ENCODE measurements around the gene CACNA1F.

CACNA1F gene

DNA sequence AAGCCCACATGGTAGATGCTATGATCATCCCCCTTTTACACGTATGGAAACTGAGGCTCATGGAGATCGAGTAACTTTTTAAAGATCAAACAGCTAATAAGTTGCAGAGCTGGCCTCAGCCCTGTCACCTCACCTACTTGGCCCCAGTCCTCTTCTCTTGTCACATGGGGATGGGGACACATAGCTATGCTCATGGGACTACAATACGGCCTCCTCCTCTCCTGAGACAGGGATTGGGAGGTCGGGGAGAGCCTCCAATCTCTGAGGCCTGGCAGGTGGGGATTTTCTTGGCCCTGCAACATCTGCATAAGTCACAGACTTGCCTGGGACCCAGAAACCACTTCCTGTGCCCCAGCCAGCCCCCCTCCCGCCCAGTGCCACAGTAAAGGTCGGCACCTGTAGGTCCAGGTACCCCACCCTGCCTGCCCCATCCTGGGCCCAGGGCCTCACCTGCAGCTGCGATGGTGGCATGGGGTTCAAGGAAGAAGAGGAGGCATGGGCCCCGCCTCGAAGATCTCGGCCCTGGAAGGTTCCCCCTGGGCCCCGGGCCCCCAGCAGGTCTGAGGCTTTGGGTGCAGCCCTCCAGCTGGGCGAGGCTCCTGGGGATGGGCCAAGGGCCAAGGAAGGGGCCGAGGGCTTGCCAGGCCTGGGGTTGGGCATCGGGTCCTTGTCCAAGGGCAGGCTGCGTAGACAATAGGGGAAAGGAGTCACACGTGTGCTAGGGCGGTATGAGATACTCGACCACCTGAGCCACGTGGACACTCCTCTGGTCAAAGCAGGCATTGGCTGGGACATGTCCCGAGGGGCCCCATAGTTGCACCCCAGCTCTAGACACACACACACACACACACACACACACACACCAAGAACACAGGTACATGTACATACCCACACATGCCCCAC is 25.0 kb upstream of the CACNA1F start:
- in situ Hi-C loops (cut with MboI; ENCODE audit: low sequenced_read_pairs), result no loop called here

- in situ Hi-C loops (cut with MboI; ENCODE audit: low sequenced_read_pairs), result no loop called here
Measured at GRCh38 chrX:49257074-49257790, 24.1 kb upstream of the CACNA1F start.

GRCh38 chrX:49256268-49256995 is 23.3 kb upstream of the CACNA1F start:
- in situ Hi-C loops (cut with MboI; ENCODE audit: low sequenced_read_pairs), result no loop called here

- in situ Hi-C loops (cut with MboI; ENCODE audit: low sequenced_read_pairs), result no loop called here
Measured at GRCh38 chrX:49254639-49255038, 21.5 kb upstream of the CACNA1F start.

- in situ Hi-C loops (cut with MboI; ENCODE audit: low sequenced_read_pairs), result no loop called here
Measured at GRCh38 chrX:49251325-49251724, 18.2 kb upstream of the CACNA1F start.

- in situ Hi-C loops (cut with MboI; ENCODE audit: low sequenced_read_pairs), result no loop called here
Measured at GRCh38 chrX:49250578-49250977, 17.4 kb upstream of the CACNA1F start.

DNA sequence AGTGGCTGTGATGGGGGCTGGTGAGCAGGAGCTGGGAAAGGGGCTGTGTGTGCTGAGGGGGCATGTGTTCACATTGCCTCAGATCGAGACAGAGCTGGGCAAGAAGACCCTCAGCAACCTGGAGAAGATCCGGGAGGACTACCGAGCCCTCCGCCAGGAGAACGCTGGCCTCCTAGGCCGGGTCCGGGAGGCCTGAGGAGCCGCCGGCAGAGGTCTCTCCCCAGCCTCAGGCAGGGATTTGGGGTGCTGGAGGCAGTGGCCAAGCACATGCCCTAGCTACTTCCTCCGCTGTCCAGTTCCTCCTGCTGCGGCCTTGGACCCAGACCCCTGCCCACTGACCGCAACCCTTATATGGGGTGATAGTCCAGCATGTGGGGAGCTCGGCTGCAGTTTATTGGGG is 16.9 kb upstream of the CACNA1F start:
- in situ Hi-C loops (cut with MboI; ENCODE audit: low sequenced_read_pairs), result no loop called here

GRCh38 chrX:49249616-49250015 is 16.5 kb upstream of the CACNA1F start:
- in situ Hi-C loops (cut with MboI; ENCODE audit: low sequenced_read_pairs), result no loop called here

- in situ Hi-C loops (cut with MboI; ENCODE audit: low sequenced_read_pairs), result no loop called here
Measured at GRCh38 chrX:49249071-49249470, 15.9 kb upstream of the CACNA1F start.

DNA sequence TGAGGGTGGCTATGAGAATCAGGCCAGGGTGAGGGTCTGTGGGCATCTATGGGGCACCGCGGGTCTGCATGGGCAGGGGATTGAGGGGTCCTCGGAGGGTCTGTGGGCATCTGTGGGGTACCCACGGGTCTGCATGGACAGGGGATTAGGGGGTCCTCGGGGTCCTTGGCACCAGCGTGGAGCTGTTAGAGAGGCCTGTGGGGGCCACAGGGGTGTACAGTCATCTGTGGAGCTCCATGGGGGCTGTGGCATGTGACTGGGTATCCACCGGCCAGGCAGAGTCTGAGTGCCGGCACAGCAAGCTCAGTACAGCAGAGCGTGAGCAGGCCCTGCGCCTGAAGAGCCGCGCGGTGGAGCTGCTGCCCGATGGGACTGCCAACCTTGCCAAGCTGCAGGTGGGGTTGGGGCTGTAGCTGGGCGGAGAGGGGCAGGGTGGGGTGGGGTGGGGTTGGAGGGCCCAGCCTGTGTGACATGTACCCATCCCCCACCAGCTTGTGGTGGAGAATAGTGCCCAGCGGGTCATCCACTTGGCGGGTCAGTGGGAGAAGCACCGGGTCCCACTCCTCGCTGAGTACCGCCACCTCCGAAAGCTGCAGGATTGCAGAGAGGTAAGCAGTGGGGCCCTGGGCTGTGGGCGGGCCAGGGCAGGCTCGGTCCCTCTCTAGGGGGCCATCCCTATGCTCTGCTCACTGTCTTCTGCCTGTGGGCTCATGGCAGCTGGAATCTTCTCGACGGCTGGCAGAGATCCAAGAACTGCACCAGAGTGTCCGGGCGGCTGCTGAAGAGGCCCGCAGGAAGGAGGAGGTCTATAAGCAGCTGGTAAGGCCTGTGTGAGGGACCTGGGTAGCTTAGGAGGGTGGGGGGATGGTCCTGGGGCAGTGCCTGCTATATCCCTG is 15.0 kb upstream of the CACNA1F start:
- in situ Hi-C loops (cut with MboI; ENCODE audit: low sequenced_read_pairs), result no loop called here

- in situ Hi-C loops (cut with MboI; ENCODE audit: low sequenced_read_pairs), result no loop called here
Measured at GRCh38 chrX:49247346-49247745, 14.2 kb upstream of the CACNA1F start.

GRCh38 chrX:49246541-49246940 is 13.4 kb upstream of the CACNA1F start:
- in situ Hi-C loops (cut with MboI; ENCODE audit: low sequenced_read_pairs), result no loop called here

GRCh38 chrX:49244207-49244606 is 11.1 kb upstream of the CACNA1F start:
- in situ Hi-C loops (cut with MboI; ENCODE audit: low sequenced_read_pairs), result no loop called here

GRCh38 chrX:49243166-49243565 is 10.0 kb upstream of the CACNA1F start:
- in situ Hi-C loops (cut with MboI; ENCODE audit: low sequenced_read_pairs), result no loop called here

- in situ Hi-C loops (cut with MboI; ENCODE audit: low sequenced_read_pairs), result no loop called here
Measured at GRCh38 chrX:49242545-49243066, 9.5 kb upstream of the CACNA1F start.

DNA sequence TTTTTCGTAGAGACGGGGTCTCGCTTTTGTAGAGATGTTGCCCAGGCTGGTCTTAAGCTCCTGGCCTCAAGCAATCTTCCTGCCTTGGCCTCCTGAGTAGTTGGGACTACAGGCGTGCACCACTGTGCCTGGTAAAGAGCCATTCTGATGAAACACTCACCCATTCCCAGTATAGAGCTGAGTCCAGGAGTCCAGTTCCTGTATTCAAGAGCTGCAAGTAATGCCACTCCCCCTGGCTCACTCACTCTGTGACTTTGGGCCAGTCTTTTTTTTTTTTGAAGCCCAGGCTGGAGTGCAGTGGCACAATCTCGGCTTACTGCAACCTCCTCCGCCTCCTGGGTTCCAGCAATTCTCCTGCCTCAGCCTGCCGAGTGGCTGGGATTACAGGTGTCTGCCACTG is 5.6 kb upstream of the CACNA1F start:
- in situ Hi-C loops (cut with MboI; ENCODE audit: low sequenced_read_pairs), result no loop called here

DNA sequence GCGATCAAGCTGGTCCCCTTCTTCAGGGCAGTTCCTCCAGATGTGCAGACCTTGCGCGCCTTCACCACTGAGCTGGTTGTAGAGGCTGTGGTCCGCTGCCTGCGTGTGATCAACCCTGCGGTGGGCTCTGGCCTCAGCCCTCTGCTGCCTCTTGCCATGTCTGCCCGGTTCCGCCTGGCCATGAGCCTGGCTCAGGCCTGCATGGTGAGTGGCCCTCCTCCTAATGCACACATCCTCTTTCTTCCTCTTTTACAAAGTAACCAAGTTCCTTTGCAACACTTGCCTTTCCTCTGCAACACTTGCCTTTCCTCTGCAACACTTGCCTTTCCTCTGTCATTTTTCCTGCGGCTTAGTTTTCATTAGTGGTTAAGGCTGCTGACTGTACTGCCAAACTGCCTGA is 3.9 kb upstream of the CACNA1F start:
- in situ Hi-C loops (cut with MboI; ENCODE audit: low sequenced_read_pairs), result no loop called here

GRCh38 chrX:49233887-49234555 is 881 bp upstream of the CACNA1F start:
- in situ Hi-C loops (cut with MboI; ENCODE audit: low sequenced_read_pairs), result no loop called here

GRCh38 chrX:49232525-49232924 is 615 bp downstream of the CACNA1F start:
- in situ Hi-C loops (cut with MboI; ENCODE audit: low sequenced_read_pairs), result no loop called here
